GM12872 (cell line): ENCODE data around the gene PLEKHB1.

Experiments
- CTCF ChIP-seq: IDR thresholded peaks from 3 replicates; pipeline ENCODE4 v1.5.1; 2011; ENCODE audit warnings: low read depth, mild to moderate bottlenecking, low read length, moderate library complexity; ENCODE audit not compliant: insufficient read depth

PLEKHB1 gene

GRCh38 chr11:73649206-73649605, 2.8 kb downstream of the PLEKHB1 start:
- no peak for TF ChIP-seq CTCF

- no peak for TF ChIP-seq CTCF
Observed at GRCh38 chr11:73650400-73650799, 4.0 kb downstream of the PLEKHB1 start.

GRCh38 chr11:73651252-73651651, 4.9 kb downstream of the PLEKHB1 start:
- no peak for TF ChIP-seq CTCF

- TF ChIP-seq CTCF = no peak
Observed at GRCh38 chr11:73651661-73652045, 5.3 kb downstream of the PLEKHB1 start.

- TF ChIP-seq CTCF = no peak
Observed at GRCh38 chr11:73652046-73652730, 5.8 kb downstream of the PLEKHB1 start.

- TF ChIP-seq CTCF = no peak
Observed at GRCh38 chr11:73652856-73653559, 6.6 kb downstream of the PLEKHB1 start.

GRCh38 chr11:73653996-73654395, 7.6 kb downstream of the PLEKHB1 start:
- TF ChIP-seq CTCF = no peak
